GM19463 (cell line): ENCODE results near the gene HDAC9.
"Not testable (repeated sequence)": the region's sequence is repeated elsewhere in the genome, so short reads cannot be mapped to it uniquely, and the experiment has no call there.

Source experiments
- ATAC-seq: cut with Tn5 transposase; IDR thresholded peaks from one replicate; pipeline ENCODE4 v1.9.1; 2021; ENCODE audit warnings: mild to moderate bottlenecking, moderate library complexity; ENCODE audit not compliant: unreplicated experiment

Gene HDAC9

GRCh38 chr7:18936265-18936664, 440.7 kb downstream of the HDAC9 start:
- no peak for ATAC-seq

GRCh38 chr7:18939771-18940592, 444.4 kb downstream of the HDAC9 start:
- no peak for ATAC-seq

GRCh38 chr7:18940593-18941134, 445.1 kb downstream of the HDAC9 start:
- no peak for ATAC-seq

GRCh38 chr7:18941207-18941606, 445.7 kb downstream of the HDAC9 start:
- ATAC-seq: no peak

GRCh38 chr7:18948521-18948920, 453.0 kb downstream of the HDAC9 start:
- no peak for ATAC-seq

- ATAC-seq: no peak
These were observed 457.3 kb downstream of the HDAC9 start for GRCh38 chr7:18952846-18953245.

GRCh38 chr7:18958627-18959026, 463.1 kb downstream of the HDAC9 start:
- ATAC-seq: no peak

- ATAC-seq: no peak
These were observed 465.2 kb downstream of the HDAC9 start for GRCh38 chr7:18960725-18961124.

- ATAC-seq: no peak
These were observed 466.5 kb downstream of the HDAC9 start for GRCh38 chr7:18962031-18962430.

GRCh38 chr7:18965657-18966056, 470.1 kb downstream of the HDAC9 start:
- ATAC-seq: no peak

GRCh38 chr7:18967755-18968154, 472.2 kb downstream of the HDAC9 start:
- ATAC-seq: not testable (repeated sequence)

- ATAC-seq: no peak
These were observed 476.3 kb downstream of the HDAC9 start for GRCh38 chr7:18971839-18972238.

- no peak for ATAC-seq
These were observed 479.3 kb downstream of the HDAC9 start for GRCh38 chr7:18974803-18975202.

- ATAC-seq: no peak
These were observed 479.7 kb downstream of the HDAC9 start for GRCh38 chr7:18975276-18975675.

- ATAC-seq: no peak
These were observed 480.2 kb downstream of the HDAC9 start for GRCh38 chr7:18975689-18976280.

- ATAC-seq: no peak
These were observed 481.3 kb downstream of the HDAC9 start for GRCh38 chr7:18976715-18977471.

GRCh38 chr7:18978108-18978495, 482.6 kb downstream of the HDAC9 start:
- ATAC-seq: no peak

- ATAC-seq: not testable (repeated sequence)
These were observed 495.2 kb downstream of the HDAC9 start for GRCh38 chr7:18990700-18991099.

- no peak for ATAC-seq
These were observed 498.6 kb downstream of the HDAC9 start for GRCh38 chr7:18993933-18994668.

GRCh38 chr7:18995270-18995671, 499.7 kb downstream of the HDAC9 start:
- ATAC-seq: no peak
